CD4-positive, alpha-beta T cell treated with Interleukin-2 at 100 ng/mL for 4 hours (primary cell): Measurements from ENCODE around the gene LCA5L.
"Not testable (repeated sequence)": the region's sequence is repeated elsewhere in the genome, so short reads cannot be mapped to it uniquely, and the experiment has no call there.

Source experiments
- DNase-seq: peaks from one replicate; pipeline ENCODE4 v3.0.0-alpha.2; 2020; ENCODE audit warnings: low spot score

Gene LCA5L

GRCh38 chr21:39387461-39388037 lies 58.0 kb downstream of the LCA5L start:
- DNase-seq = peak; percentile 90

GRCh38 chr21:39386899-39387298 lies 58.7 kb downstream of the LCA5L start:
- DNase-seq = no peak

GRCh38 chr21:39386194-39386593 lies 59.4 kb downstream of the LCA5L start:
- peak; percentile 5 for DNase-seq

- DNase-seq = peak; percentile 32
Measured at GRCh38 chr21:39385299-39386145, 60.1 kb downstream of the LCA5L start.

- DNase-seq = no peak
Measured at GRCh38 chr21:39384674-39385298, 60.8 kb downstream of the LCA5L start.

- not testable (repeated sequence) for DNase-seq
Measured at GRCh38 chr21:39382096-39382495, 63.5 kb downstream of the LCA5L start.

GRCh38 chr21:39381009-39381408 lies 64.6 kb downstream of the LCA5L start:
- no peak for DNase-seq

GRCh38 chr21:39379986-39380891 lies 65.3 kb downstream of the LCA5L start:
- DNase-seq = peak; percentile 93

GRCh38 chr21:39377444-39378050 lies 68.0 kb downstream of the LCA5L start:
- no peak for DNase-seq

- DNase-seq = no peak
Measured at GRCh38 chr21:39375446-39375845, 70.1 kb downstream of the LCA5L start.

GRCh38 chr21:39374046-39374445 lies 71.5 kb downstream of the LCA5L start:
- DNase-seq = no peak

GRCh38 chr21:39373634-39374033 lies 71.9 kb downstream of the LCA5L start:
- peak; percentile 11 for DNase-seq

- not testable (repeated sequence) for DNase-seq
Measured at GRCh38 chr21:39369896-39370288, 75.7 kb downstream of the LCA5L start.

GRCh38 chr21:39367783-39368182 lies 77.8 kb downstream of the LCA5L start:
- DNase-seq = no peak

- DNase-seq = no peak
Measured at GRCh38 chr21:39366563-39366962, 79.0 kb downstream of the LCA5L start.

- DNase-seq = no peak
Measured at GRCh38 chr21:39364949-39365348, 80.6 kb downstream of the LCA5L start.

GRCh38 chr21:39363607-39364555 lies 81.7 kb downstream of the LCA5L start:
- no peak for DNase-seq

- DNase-seq = no peak
Measured at GRCh38 chr21:39362733-39363132, 82.8 kb downstream of the LCA5L start.

- no peak for DNase-seq
Measured at GRCh38 chr21:39359382-39359781, 86.2 kb downstream of the LCA5L start.
